H9 (cell line): Measurements from ENCODE around the gene BIRC7. TPM values are rescaled to one million over a fixed set of nuclear protein-coding genes. Genes with fewer than 3 reads are reported as not detected.

Source experiments
- DNase-seq: peaks from one replicate; pipeline ENCODE4 v3.0.0-alpha.2; 2017
- H2AFZ ChIP-seq: one replicate; pipeline ENCODE4 v1.6.1; 2013; ENCODE audit warnings: mild to moderate bottlenecking, low read length, control low read depth, moderate library complexity
- H2AK5ac ChIP-seq: 2 replicates; pipeline ENCODE4 v1.6.1; 2013; ENCODE audit warnings: low read length, control low read depth, mixed read lengths; ENCODE audit not compliant: insufficient read length
- H2BK120ac ChIP-seq: one replicate; pipeline ENCODE4 v1.6.1; 2013; ENCODE audit warnings: low read depth, mild to moderate bottlenecking, low read length, control low read depth, inconsistent platforms; ENCODE audit not compliant: poor library complexity, severe bottlenecking
- H2BK12ac ChIP-seq: 2 replicates; pipeline ENCODE4 v1.6.1; 2013; ENCODE audit warnings: low read length, control low read depth, mixed read lengths, low read depth; ENCODE audit not compliant: insufficient read length
- H2BK15ac ChIP-seq: 2 replicates; pipeline ENCODE4 v1.6.1; 2013; ENCODE audit warnings: low read depth, low read length, control low read depth
- H2BK20ac ChIP-seq: one replicate; pipeline ENCODE4 v1.6.1; 2013; ENCODE audit warnings: low read depth, mild to moderate bottlenecking, low read length, control low read depth, inconsistent platforms; ENCODE audit not compliant: poor library complexity, severe bottlenecking
- H2BK5ac ChIP-seq: 2 replicates; pipeline ENCODE4 v1.6.1; 2013; ENCODE audit warnings: low read length, control low read depth, mixed read lengths; ENCODE audit not compliant: insufficient read length
- H3K14ac ChIP-seq: 2 replicates; pipeline ENCODE4 v1.6.1; 2013; ENCODE audit warnings: low read length, control low read depth; ENCODE audit not compliant: insufficient read depth
- H3K18ac ChIP-seq: 2 replicates; pipeline ENCODE4 v1.6.1; 2013; ENCODE audit warnings: low read depth, mild to moderate bottlenecking, mixed read lengths, low read length, control low read depth; ENCODE audit not compliant: insufficient read length
- H3K23ac ChIP-seq: 2 replicates; pipeline ENCODE4 v1.6.1; 2013; ENCODE audit warnings: low read length, control low read depth, mixed read lengths, low read depth; ENCODE audit not compliant: insufficient read length
- H3K23me2 ChIP-seq: 2 replicates; pipeline ENCODE4 v1.6.1; 2013; ENCODE audit warnings: low read depth, mild to moderate bottlenecking, mixed read lengths, low read length, control low read depth; ENCODE audit not compliant: insufficient read length, poor library complexity, severe bottlenecking
- H3K27ac ChIP-seq: 2 replicates; pipeline ENCODE4 v1.5.1; 2013; ENCODE audit warnings: low read length, control low read depth, mixed read lengths, low read depth; ENCODE audit not compliant: insufficient read length
- H3K27me3 ChIP-seq: 2 replicates; pipeline ENCODE4 v1.6.1; 2013; ENCODE audit warnings: low read length, control low read depth, inconsistent platforms; ENCODE audit not compliant: insufficient read depth
- H3K4ac ChIP-seq: 2 replicates; pipeline ENCODE4 v1.6.1; 2013; ENCODE audit warnings: low read depth, mild to moderate bottlenecking, control low read depth, inconsistent platforms, low read length, moderate library complexity
- H3K4me1 ChIP-seq: 2 replicates; pipeline ENCODE4 v1.6.1; 2013; ENCODE audit warnings: low read length, control low read depth, inconsistent platforms; ENCODE audit not compliant: insufficient read depth
- H3K4me2 ChIP-seq: 2 replicates; pipeline ENCODE4 v1.6.1; 2013; ENCODE audit warnings: low read length, control low read depth, mixed read lengths; ENCODE audit not compliant: insufficient read length, insufficient read depth
- H3K56ac ChIP-seq: 2 replicates; pipeline ENCODE4 v1.6.1; 2013; ENCODE audit warnings: low read depth, mild to moderate bottlenecking, mixed read lengths, low read length, control low read depth; ENCODE audit not compliant: insufficient read length
- H3K79me1 ChIP-seq: 2 replicates; pipeline ENCODE4 v1.6.1; 2013; ENCODE audit warnings: low read depth, mild to moderate bottlenecking, moderate library complexity, low read length, control low read depth, inconsistent platforms; ENCODE audit not compliant: insufficient read depth, poor library complexity, severe bottlenecking
- H3K79me2 ChIP-seq: 2 replicates; pipeline ENCODE4 v1.6.1; 2013; ENCODE audit warnings: low read length, control low read depth, inconsistent platforms; ENCODE audit not compliant: insufficient read depth
- H3K9ac ChIP-seq: 2 replicates; pipeline ENCODE4 v1.6.1; 2013; ENCODE audit warnings: low read length, control low read depth, mixed read lengths; ENCODE audit not compliant: insufficient read length; ENCODE audit errors: extremely low read depth
- H3K9me3 ChIP-seq: one replicate; pipeline ENCODE4 v1.6.1; 2013; ENCODE audit warnings: low read depth, low read length, inconsistent platforms; ENCODE audit not compliant: control insufficient read depth
- H3T11ph ChIP-seq: one replicate; pipeline ENCODE4 v1.6.1; 2013; ENCODE audit warnings: mild to moderate bottlenecking, low read length, control low read depth, inconsistent platforms
- H4K20me1 ChIP-seq: one replicate; pipeline ENCODE4 v1.6.1; 2013; ENCODE audit not compliant: control insufficient read depth, insufficient read length, insufficient read depth
- H4K5ac ChIP-seq: 2 replicates; pipeline ENCODE4 v1.6.1; 2013; ENCODE audit warnings: low read depth, mild to moderate bottlenecking, mixed read lengths, low read length, control low read depth; ENCODE audit not compliant: insufficient read length
- H4K8ac ChIP-seq: replicated peaks from 2 replicates; pipeline ENCODE4 v1.6.1; 2013; ENCODE audit warnings: low read length, control low read depth, mixed read lengths, low read depth; ENCODE audit not compliant: insufficient read length
- H4K91ac ChIP-seq: 2 replicates; pipeline ENCODE4 v1.6.1; 2013; ENCODE audit warnings: low read depth, mild to moderate bottlenecking, moderate library complexity, mixed read lengths, low read length, control low read depth; ENCODE audit not compliant: insufficient read length
- H3K27ac Mint-ChIP-seq, 3 experiments: 2 replicates in 2 of 3; 3 replicates in 1 of 3; pipeline ENCODE4 v1.8.0; 2020 to 2021; ENCODE audit warnings: mixed read lengths in 3 of 3, mild to moderate bottlenecking in 1 of 3, moderate library complexity in 1 of 3
- H3K27me3 Mint-ChIP-seq: 2 replicates; pipeline ENCODE4 v1.8.0; 2021; ENCODE audit warnings: low read depth, mild to moderate bottlenecking, moderate library complexity, mixed read lengths
- H3K36me3 Mint-ChIP-seq, 3 experiments: 2 replicates in 2 of 3; 3 replicates in 1 of 3; pipeline ENCODE4 v1.8.0; 2020 to 2021; ENCODE audit warnings: low read depth in 3 of 3, mixed read lengths in 3 of 3; ENCODE audit not compliant: insufficient read depth in 1 of 3
- H3K4me1 Mint-ChIP-seq, 2 experiments: 2 replicates each; pipeline ENCODE4 v1.8.0; 2020; ENCODE audit warnings: mixed read lengths in 2 of 2
- H3K4me3 Mint-ChIP-seq, 2 experiments: 2 replicates in 1 of 2; 3 replicates in 1 of 2; pipeline ENCODE4 v1.8.0; 2020 to 2021; ENCODE audit warnings: mild to moderate bottlenecking in 2 of 2, mixed read lengths in 2 of 2, moderate library complexity in 1 of 2
- H3K9me3 Mint-ChIP-seq, 2 experiments: 2 replicates in 1 of 2; 3 replicates in 1 of 2; pipeline ENCODE4 v1.8.0; 2020; ENCODE audit warnings: mild to moderate bottlenecking in 2 of 2, mixed read lengths in 2 of 2, moderate library complexity in 1 of 2
- WGBS: extraction: QIAGEN DNeasy Blood & Tissue Kit; methylation state at CpG from one replicate; pipeline ENCODE4 v1.1.7; 2013; ENCODE audit warnings: missing lambda C conversion rate, low lambda C conversion rate, mixed read lengths; ENCODE audit not compliant: insufficient read length; ENCODE audit errors: extremely low coverage; 5-methylcytosine and 5-hydroxymethylcytosine counted together
- total RNA-seq: library from RNA; stranded (reverse); gene quantifications from 2 replicates; pipeline ENCODE4 v1.2.1, GENCODE V29; 2021
- TF ChIP-seq, protein P1 (sequence below): fragments of 200-600 bp; sonication (generic); conservative IDR thresholded peaks from 3 replicates; pipeline ENCODE4 v1.8.0; 2021; ENCODE audit warnings: antibody characterized with exemption, mild to moderate bottlenecking

Gene BIRC7
- total RNA-seq, 1 experiment from 2014 or later = not detected

GRCh38 chr20:63276956-63277355 lies 41.3 kb downstream of the BIRC7 start:
- Mint-ChIP-seq H3K4me3 (no peak overlapping the region), H3K36me3 (peaks cover 16 to 51% (median 44%) of the 10 kb centered on the region in 3 experiments), H3K27me3 (no peaks in the 10 kb centered on the region), H3K4me1 (peaks cover 7% of the 10 kb centered on the region in 2 experiments; a peak in 3 of 4 replicates), H3K9me3 (no peaks in the 10 kb centered on the region), H3K27ac (no peak overlapping the region)
- H2BK120ac ChIP-seq = no peak overlapping the region
- no peak overlapping the region for H2BK15ac ChIP-seq
- H3K27ac ChIP-seq = no peak overlapping the region
- H3T11ph ChIP-seq = no peak overlapping the region
- no peak overlapping the region for H3K4ac ChIP-seq
- H3K23me2 ChIP-seq = no peaks in the 10 kb centered on the region
- H3K79me1 ChIP-seq = peaks cover 14% of the 10 kb centered on the region
- H3K56ac ChIP-seq = no peak overlapping the region
- no peak overlapping the region for H3K23ac ChIP-seq
- no CpG with 5 or more reads among the region's 20 CpGs for WGBS
- H3K14ac ChIP-seq = no peak overlapping the region
- H2AK5ac ChIP-seq = no peak overlapping the region
- H3K9ac ChIP-seq = no peak overlapping the region
- no peak overlapping the region for H2AFZ ChIP-seq
- no peak overlapping the region for H3K4me2 ChIP-seq
- no peak overlapping the region for H3K18ac ChIP-seq
- H2BK5ac ChIP-seq = no peak overlapping the region
- no peak overlapping the region for H2BK20ac ChIP-seq
- TF ChIP-seq, protein P1, sequence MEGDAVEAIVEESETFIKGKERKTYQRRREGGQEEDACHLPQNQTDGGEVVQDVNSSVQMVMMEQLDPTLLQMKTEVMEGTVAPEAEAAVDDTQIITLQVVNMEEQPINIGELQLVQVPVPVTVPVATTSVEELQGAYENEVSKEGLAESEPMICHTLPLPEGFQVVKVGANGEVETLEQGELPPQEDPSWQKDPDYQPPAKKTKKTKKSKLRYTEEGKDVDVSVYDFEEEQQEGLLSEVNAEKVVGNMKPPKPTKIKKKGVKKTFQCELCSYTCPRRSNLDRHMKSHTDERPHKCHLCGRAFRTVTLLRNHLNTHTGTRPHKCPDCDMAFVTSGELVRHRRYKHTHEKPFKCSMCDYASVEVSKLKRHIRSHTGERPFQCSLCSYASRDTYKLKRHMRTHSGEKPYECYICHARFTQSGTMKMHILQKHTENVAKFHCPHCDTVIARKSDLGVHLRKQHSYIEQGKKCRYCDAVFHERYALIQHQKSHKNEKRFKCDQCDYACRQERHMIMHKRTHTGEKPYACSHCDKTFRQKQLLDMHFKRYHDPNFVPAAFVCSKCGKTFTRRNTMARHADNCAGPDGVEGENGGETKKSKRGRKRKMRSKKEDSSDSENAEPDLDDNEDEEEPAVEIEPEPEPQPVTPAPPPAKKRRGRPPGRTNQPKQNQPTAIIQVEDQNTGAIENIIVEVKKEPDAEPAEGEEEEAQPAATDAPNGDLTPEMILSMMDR = no peak
- no peak for DNase-seq
- H3K79me2 ChIP-seq = peaks cover 27% of the 10 kb centered on the region; the same call in 1 of the 2 replicates
- no peaks in the 10 kb centered on the region for H3K27me3 ChIP-seq
- H4K5ac ChIP-seq = no peak overlapping the region
- H3K4me1 ChIP-seq = 0 out of 2 replicates have a peak, but pooled peaks cover 2% of the 10 kb centered on the region
- no peak overlapping the region for H4K91ac ChIP-seq
- no peak overlapping the region for H4K8ac ChIP-seq
- no peaks in the 10 kb centered on the region for H3K9me3 ChIP-seq
- H4K20me1 ChIP-seq = no peaks in the 10 kb centered on the region
- no peak overlapping the region for H2BK12ac ChIP-seq
